ENCODE measurements around the gene EGFLAM.
"Not testable (repeated sequence)": the region's sequence is repeated elsewhere in the genome, so short reads cannot be mapped to it uniquely, and the experiment has no call there.

The EGFLAM gene

GRCh38 chr5:38333181-38333580 is 74.8 kb downstream of the EGFLAM start:
- not testable (repeated sequence) for DNase-seq

GRCh38 chr5:38338455-38338854 is 80.1 kb downstream of the EGFLAM start:
- no peak for DNase-seq

- no peak for DNase-seq
These were observed 81.1 kb downstream of the EGFLAM start for GRCh38 chr5:38339446-38339845.

- no peak for DNase-seq
These were observed 82.7 kb downstream of the EGFLAM start for GRCh38 chr5:38341056-38341455.

- no peak for DNase-seq
These were observed 83.3 kb downstream of the EGFLAM start for GRCh38 chr5:38341641-38342040.

GRCh38 chr5:38342261-38342660 is 83.9 kb downstream of the EGFLAM start:
- no peak for DNase-seq

GRCh38 chr5:38344891-38345290 is 86.5 kb downstream of the EGFLAM start:
- no peak for DNase-seq

- DNase-seq, result no peak
These were observed 88.2 kb downstream of the EGFLAM start for GRCh38 chr5:38346593-38346992.

GRCh38 chr5:38347040-38347763 is 88.8 kb downstream of the EGFLAM start:
- no peak for DNase-seq

- no peak for DNase-seq
These were observed 89.5 kb downstream of the EGFLAM start for GRCh38 chr5:38347896-38348295.

- DNase-seq, result no peak
These were observed 102.1 kb downstream of the EGFLAM start for GRCh38 chr5:38360323-38361061.

GRCh38 chr5:38362713-38363112 is 104.4 kb downstream of the EGFLAM start:
- no peak for DNase-seq

GRCh38 chr5:38364825-38365224 is 106.5 kb downstream of the EGFLAM start:
- DNase-seq, result no peak

GRCh38 chr5:38367410-38367809 is 109.1 kb downstream of the EGFLAM start:
- DNase-seq, result no peak

- DNase-seq, result no peak
These were observed 109.6 kb downstream of the EGFLAM start for GRCh38 chr5:38367966-38368365.

GRCh38 chr5:38369692-38370091 is 111.3 kb downstream of the EGFLAM start:
- DNase-seq, result no peak

GRCh38 chr5:38370358-38371100 is 112.2 kb downstream of the EGFLAM start:
- no peak for DNase-seq

- no peak for DNase-seq
These were observed 113.2 kb downstream of the EGFLAM start for GRCh38 chr5:38371596-38371995.

- no peak for DNase-seq
These were observed 115.4 kb downstream of the EGFLAM start for GRCh38 chr5:38373743-38374142.

GRCh38 chr5:38375423-38375822 is 117.1 kb downstream of the EGFLAM start:
- DNase-seq, result no peak

- no peak for DNase-seq
These were observed 118.0 kb downstream of the EGFLAM start for GRCh38 chr5:38376404-38376803.

- no peak for DNase-seq
These were observed 120.2 kb downstream of the EGFLAM start for GRCh38 chr5:38378579-38378978.

GRCh38 chr5:38379350-38379937 is 121.1 kb downstream of the EGFLAM start:
- no peak for DNase-seq

Data from NCI-H526 treated with DMSO at 0.1 percent for 48 hours (cell line).